Glomerular endothelial cell (primary cell): ENCODE results near the gene PARVB. TPM values are rescaled to one million over a fixed set of nuclear protein-coding genes. Genes with fewer than 3 reads are reported as not detected.

ENCODE experiments used
- DNase-seq: peaks from one replicate; pipeline ENCODE4 v3.0.0-alpha.2; 2011; ENCODE audit warnings: low read depth, low spot score; ENCODE audit errors: extremely low read depth
- total RNA-seq: library from RNA; depleted of rRNA; stranded (reverse); fragments of >200 nt; gene quantifications from 2 replicates; pipeline ENCODE4 v1.2.3, GENCODE V29; 2015

Gene PARVB
- total RNA-seq, 1 donor from 2014 or later: 118 TPM

- no peak for DNase-seq
Observed at GRCh38 chr22:44151676-44152075, 127.6 kb downstream of the PARVB start.

GRCh38 chr22:44153710-44154109 lies 129.6 kb downstream of the PARVB start:
- no peak for DNase-seq

- no peak for DNase-seq
Observed at GRCh38 chr22:44154436-44154942, 130.4 kb downstream of the PARVB start.

- no peak for DNase-seq
Observed at GRCh38 chr22:44155115-44155514, 131.0 kb downstream of the PARVB start.

- no peak for DNase-seq
Observed at GRCh38 chr22:44157916-44158618, 134.0 kb downstream of the PARVB start.

- DNase-seq: no peak
Observed at GRCh38 chr22:44158816-44159215, 134.7 kb downstream of the PARVB start.

- no peak for DNase-seq
Observed at GRCh38 chr22:44159221-44159620, 135.1 kb downstream of the PARVB start.

GRCh38 chr22:44159811-44160210 lies 135.7 kb downstream of the PARVB start:
- no peak for DNase-seq

GRCh38 chr22:44160421-44160820 lies 136.3 kb downstream of the PARVB start:
- DNase-seq: no peak

- no peak for DNase-seq
Observed at GRCh38 chr22:44161673-44162072, 137.6 kb downstream of the PARVB start.

- no peak for DNase-seq
Observed at GRCh38 chr22:44162960-44163359, 138.9 kb downstream of the PARVB start.

- no peak for DNase-seq
Observed at GRCh38 chr22:44163536-44163935, 139.4 kb downstream of the PARVB start.

GRCh38 chr22:44164031-44164430 lies 139.9 kb downstream of the PARVB start:
- no peak for DNase-seq

GRCh38 chr22:44165286-44165874 lies 141.3 kb downstream of the PARVB start:
- DNase-seq: no peak

GRCh38 chr22:44166498-44167276 lies 142.6 kb downstream of the PARVB start:
- no peak for DNase-seq

- no peak for DNase-seq
Observed at GRCh38 chr22:44167501-44167900, 143.4 kb downstream of the PARVB start.

GRCh38 chr22:44168206-44168605 lies 144.1 kb downstream of the PARVB start:
- DNase-seq: no peak

GRCh38 chr22:44170470-44170869 lies 146.4 kb downstream of the PARVB start:
- no peak for DNase-seq

GRCh38 chr22:44171561-44171960 lies 147.5 kb downstream of the PARVB start:
- no peak for DNase-seq

- DNase-seq: no peak
Observed at GRCh38 chr22:44172370-44173108, 148.4 kb downstream of the PARVB start.

- DNase-seq: no peak
Observed at GRCh38 chr22:44173154-44173553, 149.1 kb downstream of the PARVB start.
